Epithelial cell of esophagus (primary cell): Measurements from ENCODE around the gene ZNRD2.

Experiments
- DNase-seq: peaks from one replicate; pipeline ENCODE4 v3.0.0; 2010; ENCODE audit warnings: low read depth
- H3K4me3 ChIP-seq: 2 replicates; pipeline ENCODE4 v1.5.1; 2011; ENCODE audit warnings: mild to moderate bottlenecking, low read length, control low read depth
- TF ChIP-seq, protein P1 (sequence below): IDR thresholded peaks from 2 replicates; pipeline ENCODE4 v1.5.1; 2011; ENCODE audit warnings: low read depth, mild to moderate bottlenecking, low read length, control low read depth, inconsistent platforms; ENCODE audit not compliant: insufficient read depth; ENCODE audit errors: missing control alignments

The ZNRD2 gene

DNA sequence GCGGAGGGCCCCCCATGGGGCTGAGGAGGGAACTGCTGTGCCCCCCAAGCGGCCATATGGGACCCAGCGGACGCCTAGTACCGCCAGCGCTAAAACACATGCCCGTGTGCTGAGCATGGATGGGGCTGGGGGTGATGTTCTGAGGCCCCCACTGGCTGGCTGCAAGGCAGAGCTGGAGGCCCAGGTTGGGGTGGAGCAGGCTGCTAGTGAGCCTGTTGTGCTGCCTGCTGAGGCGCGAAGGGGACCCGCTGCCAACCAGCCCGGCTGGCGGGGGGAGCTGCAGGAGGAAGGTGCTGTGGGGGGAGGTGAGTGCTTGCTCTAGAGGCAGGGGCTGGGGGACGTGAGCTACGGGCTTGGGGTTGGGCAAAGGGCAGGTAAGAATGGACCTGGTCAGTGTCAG, 48.5 kb downstream of the ZNRD2 start:
- H3K4me3 ChIP-seq, result no peak overlapping the region
- TF ChIP-seq, protein P1, sequence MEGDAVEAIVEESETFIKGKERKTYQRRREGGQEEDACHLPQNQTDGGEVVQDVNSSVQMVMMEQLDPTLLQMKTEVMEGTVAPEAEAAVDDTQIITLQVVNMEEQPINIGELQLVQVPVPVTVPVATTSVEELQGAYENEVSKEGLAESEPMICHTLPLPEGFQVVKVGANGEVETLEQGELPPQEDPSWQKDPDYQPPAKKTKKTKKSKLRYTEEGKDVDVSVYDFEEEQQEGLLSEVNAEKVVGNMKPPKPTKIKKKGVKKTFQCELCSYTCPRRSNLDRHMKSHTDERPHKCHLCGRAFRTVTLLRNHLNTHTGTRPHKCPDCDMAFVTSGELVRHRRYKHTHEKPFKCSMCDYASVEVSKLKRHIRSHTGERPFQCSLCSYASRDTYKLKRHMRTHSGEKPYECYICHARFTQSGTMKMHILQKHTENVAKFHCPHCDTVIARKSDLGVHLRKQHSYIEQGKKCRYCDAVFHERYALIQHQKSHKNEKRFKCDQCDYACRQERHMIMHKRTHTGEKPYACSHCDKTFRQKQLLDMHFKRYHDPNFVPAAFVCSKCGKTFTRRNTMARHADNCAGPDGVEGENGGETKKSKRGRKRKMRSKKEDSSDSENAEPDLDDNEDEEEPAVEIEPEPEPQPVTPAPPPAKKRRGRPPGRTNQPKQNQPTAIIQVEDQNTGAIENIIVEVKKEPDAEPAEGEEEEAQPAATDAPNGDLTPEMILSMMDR, result no peak
- no peak for DNase-seq

DNA sequence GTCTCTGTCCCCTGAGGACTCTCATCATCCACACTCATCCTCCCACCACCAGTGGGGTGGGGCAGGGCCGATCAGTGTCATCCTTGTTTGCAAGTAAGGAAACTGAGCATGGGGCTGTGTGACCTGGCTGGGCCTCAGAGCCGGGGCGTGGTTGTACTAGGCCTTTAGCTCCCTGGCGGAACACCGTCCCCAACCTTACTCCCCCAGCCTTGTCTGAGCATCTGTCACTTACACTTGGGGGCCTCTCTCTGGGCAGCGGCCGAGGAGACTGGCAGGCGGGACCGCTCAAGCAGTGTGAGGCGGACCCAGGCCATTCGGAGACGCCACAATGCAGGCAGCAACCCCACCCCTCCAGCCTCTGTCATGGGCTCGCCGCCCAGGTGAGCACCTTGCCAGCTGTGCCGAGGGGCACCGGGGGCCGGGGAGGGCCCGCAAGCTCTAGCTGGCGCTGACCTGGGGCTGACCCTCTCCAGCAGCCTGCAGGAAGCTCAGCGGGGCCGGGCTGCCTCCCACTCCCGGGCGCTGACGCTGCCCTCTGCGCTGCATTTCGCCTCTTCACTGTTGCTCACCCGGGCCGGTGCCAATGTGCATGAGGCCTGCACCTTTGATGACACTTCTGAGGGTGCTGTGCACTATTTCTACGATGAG, 49.1 kb downstream of the ZNRD2 start:
- no peak overlapping the region for H3K4me3 ChIP-seq
- TF ChIP-seq, protein P1, result no peak
- DNase-seq, result no peak

DNA sequence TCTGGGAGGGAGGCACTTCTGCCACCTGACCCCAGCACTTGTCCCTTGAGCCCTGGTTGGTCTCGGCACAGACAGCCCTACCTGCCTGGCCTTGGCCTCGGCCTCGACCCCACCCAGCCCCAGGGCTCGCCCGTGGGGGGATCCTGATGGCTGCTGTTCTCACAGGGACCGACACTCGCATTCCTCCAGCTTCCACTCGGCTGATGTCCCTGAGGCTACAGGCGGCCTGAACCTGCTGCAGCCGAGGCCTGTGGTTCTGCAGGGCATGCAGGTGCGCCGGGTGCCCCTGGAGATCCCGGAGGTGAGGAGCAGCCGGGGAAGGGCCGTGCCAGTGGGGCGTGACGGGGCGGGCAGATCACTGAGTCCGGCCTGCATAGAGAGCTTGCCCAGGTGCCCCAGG, 50.4 kb downstream of the ZNRD2 start:
- no peak for DNase-seq
- H3K4me3 ChIP-seq, result no peak overlapping the region
- TF ChIP-seq, protein P1, result no peak

DNA sequence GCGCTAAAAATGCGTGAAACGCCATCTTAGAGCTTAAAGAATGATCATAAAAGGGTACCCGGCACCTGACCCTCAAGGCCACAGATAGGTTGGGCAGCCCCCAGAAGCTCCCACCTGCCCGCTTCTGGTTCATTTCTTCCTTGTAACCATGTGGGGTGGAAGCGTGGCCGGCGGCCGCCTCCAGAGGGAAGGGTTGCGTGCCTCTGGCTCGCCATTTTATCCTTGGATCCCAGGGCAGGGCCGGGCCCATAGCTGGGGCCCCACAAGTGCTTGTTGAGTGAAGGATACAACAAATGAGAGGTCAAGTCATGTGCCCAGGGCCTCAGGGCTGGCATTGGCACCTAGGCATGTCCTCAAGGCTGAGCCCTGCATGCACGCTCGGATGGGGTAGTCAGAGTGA, 51.2 kb downstream of the ZNRD2 start:
- H3K4me3 ChIP-seq, result no peak overlapping the region
- TF ChIP-seq, protein P1, result no peak
- DNase-seq, result no peak
